Coronary artery (tissue), 2 donors: ENCODE measurements around the gene UBE2E2.

Source experiments
- DNase-seq: peaks from one replicate; pipeline ENCODE4 v3.0.0-alpha.2; 2017; ENCODE audit warnings: low spot score
- H3K27ac ChIP-seq, 2 donors: fragments of 200-600 bp; sonication (generic); one replicate each; pipeline ENCODE4 v1.5.1; 2016 to 2019
- H3K4me3 ChIP-seq: fragments of 200-600 bp; sonication (generic); 2 replicates; pipeline ENCODE4 v1.5.1; 2016; ENCODE audit warnings: mild to moderate bottlenecking, moderate library complexity
- TF ChIP-seq, protein P1 (sequence below): fragments of 200-600 bp; sonication (generic); IDR thresholded peaks from one replicate; pipeline ENCODE4 v1.5.1; 2019; ENCODE audit warnings: antibody characterized with exemption

Gene UBE2E2

DNA sequence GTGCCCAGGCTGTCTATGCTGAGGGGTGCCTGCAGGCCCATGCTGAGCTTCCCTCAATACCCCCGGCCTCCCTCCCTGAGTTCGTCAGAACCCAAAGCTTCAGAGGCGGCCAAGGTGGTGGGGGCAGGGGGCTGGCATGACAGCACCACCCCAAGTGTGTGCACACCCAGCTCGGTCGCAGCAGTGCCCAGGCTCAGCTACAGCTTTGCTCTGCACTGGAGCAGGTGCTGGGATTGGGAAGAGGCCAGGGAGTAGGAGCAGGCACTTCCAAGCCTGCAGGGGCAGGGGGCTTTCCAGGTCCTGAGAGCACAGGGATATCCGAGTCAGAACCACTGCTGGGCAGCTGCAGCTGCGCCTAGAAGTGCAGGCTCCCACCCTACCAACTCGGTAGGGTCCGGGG lies 283.9 kb downstream of the UBE2E2 start:
- TF ChIP-seq, protein P1, sequence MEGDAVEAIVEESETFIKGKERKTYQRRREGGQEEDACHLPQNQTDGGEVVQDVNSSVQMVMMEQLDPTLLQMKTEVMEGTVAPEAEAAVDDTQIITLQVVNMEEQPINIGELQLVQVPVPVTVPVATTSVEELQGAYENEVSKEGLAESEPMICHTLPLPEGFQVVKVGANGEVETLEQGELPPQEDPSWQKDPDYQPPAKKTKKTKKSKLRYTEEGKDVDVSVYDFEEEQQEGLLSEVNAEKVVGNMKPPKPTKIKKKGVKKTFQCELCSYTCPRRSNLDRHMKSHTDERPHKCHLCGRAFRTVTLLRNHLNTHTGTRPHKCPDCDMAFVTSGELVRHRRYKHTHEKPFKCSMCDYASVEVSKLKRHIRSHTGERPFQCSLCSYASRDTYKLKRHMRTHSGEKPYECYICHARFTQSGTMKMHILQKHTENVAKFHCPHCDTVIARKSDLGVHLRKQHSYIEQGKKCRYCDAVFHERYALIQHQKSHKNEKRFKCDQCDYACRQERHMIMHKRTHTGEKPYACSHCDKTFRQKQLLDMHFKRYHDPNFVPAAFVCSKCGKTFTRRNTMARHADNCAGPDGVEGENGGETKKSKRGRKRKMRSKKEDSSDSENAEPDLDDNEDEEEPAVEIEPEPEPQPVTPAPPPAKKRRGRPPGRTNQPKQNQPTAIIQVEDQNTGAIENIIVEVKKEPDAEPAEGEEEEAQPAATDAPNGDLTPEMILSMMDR: no peak
- H3K4me3 ChIP-seq: no peak overlapping the region
- DNase-seq: no peak
- no peak overlapping the region for H3K27ac ChIP-seq

DNA sequence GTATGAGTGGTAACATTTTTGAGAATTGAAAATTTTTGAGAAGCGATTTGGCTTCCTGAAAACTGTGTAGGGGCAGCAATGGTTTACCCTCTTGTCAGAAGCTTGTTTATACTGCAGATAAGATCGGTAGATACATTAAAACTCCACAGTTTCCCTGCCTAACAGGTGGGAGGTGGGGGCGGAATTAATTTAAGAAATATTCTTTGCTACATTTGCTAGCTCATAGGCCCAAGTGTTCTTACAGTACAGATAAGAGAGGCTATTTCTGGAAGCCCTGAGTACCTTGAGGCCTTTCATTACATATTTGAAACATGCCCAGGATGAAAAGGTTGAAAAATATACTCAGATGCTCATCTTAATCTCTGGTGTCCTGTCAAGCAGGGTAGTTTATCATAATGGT lies 285.5 kb downstream of the UBE2E2 start:
- Histone ChIP-seq H3K4me3 (no peak overlapping the region), H3K27ac (no peak overlapping the region)
- DNase-seq: no peak
- TF ChIP-seq, protein P1: no peak

DNA sequence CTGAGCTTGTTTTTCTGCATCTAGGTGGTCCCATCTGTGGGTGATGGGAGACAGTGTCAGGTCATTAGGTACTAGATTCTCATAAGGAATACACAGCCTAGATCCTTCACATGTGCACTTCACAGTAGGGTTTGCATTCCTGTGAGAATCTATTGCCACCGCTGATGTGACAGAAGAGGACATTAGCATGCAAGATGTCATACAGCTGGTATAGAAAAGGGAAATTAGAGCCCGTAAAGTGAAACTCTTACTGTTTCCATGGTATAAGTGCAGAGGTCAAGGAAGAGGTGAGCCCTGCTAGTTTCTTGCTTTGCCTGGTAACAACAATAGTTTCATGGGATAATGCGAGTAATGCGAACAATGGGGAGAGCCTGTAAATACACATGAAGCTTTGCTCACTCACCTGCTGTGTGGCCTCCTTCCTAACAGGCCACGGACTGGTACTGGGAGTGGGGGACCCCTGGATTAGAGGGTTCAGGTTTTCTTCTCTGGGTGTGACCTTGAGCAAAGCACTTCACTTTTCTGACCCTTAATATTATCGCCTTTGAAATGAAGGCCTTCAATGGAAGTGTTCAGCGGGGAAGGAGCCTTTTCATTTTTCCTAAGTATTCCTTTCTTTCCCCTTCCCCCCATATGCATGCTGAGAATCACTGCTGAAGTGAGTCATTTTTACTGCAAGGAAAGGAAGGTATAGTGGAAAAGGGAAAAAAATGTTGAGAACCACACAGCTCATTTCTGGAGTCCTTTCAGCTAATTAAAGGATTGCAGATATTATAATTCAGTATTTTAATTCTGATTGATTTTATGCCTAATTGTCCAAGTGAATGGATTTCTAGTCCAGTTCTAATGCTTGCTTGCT lies 286.4 kb downstream of the UBE2E2 start:
- DNase-seq: no peak
- TF ChIP-seq, protein P1: no peak
- Histone ChIP-seq H3K4me3 (no peak overlapping the region), H3K27ac (no peak overlapping the region)

DNA sequence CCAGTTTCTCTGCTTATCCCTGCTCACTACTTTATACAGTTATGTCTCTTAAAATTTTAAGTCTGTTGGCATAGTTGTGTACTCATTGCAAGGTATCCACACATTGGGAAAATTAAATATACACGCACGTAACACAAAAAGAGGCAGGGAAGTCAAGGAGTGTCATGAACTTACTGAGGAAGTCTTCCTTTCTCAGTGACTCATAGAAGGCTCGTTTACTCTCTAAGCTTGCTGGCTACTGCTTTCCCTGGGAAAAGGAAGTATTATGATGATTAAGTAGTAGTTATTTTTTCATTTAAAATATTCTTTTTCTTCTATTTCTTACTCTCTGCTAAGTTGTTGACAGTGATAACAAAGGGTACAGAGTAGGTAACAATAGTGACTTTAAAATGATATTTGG lies 287.3 kb downstream of the UBE2E2 start:
- Histone ChIP-seq H3K4me3 (no peak overlapping the region), H3K27ac (no peak overlapping the region)
- no peak for DNase-seq
- TF ChIP-seq, protein P1: no peak

DNA sequence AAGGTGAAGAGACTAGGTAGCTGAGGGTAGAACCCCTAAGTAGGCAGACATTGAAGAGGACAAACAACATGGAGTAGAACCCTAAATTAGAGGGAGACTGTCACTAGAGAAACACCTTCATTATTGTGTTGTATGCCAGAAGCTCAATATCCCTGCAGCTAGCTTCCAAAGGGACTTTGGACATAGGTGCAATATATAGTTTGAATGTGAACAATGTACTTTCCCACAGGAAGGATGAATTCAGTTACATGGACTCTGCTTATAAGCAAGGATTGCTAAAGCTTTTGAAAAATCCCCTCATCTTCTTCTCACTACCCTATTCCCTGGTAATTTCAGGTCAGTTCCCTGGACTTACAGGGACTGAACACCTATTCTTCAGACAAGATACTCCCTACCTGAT lies 288.9 kb downstream of the UBE2E2 start:
- Histone ChIP-seq H3K4me3 (no peak overlapping the region), H3K27ac (no peak overlapping the region)
- TF ChIP-seq, protein P1: no peak
- DNase-seq: no peak

DNA sequence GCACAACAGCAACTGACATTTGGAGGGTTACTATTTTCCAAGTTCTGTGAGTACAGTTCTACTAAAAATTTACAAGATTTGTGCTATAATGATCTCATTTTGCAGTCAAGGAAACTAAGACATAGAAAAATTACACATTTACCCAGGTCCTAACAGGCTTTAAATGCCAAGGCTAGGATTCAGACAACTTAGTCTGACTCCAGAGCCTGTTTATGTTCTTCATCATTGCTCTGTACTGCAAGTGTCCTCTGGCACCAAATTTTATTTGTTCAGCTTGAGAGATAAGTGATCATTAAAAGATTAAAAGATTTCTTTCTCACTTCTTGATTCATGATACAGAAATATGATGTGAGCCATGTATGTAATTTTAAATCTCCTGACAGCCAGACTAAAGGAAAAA lies 290.8 kb downstream of the UBE2E2 start:
- H3K27ac ChIP-seq: no peak overlapping the region
- TF ChIP-seq, protein P1: no peak
- no peak for DNase-seq
- no peak overlapping the region for H3K4me3 ChIP-seq

DNA sequence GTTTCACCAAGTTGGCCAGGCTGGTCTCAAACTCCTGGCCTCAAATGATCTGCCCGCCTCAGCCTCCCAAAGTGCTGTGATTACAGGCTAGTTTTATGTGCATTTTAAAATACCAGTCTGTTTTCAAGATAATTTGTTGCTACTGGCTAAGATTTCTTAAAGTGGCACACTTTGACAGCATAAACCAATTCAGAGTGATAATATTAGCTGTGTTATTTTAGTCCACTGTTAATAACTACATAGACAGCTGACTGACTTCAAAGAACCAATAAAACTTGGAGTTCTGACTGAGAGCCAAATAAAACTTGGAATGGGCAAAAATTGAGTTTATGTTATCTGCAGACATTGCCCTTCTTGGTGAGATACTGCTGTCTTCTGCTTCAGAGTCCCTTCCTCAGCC lies 291.8 kb downstream of the UBE2E2 start:
- Histone ChIP-seq H3K4me3 (no peak overlapping the region), H3K27ac (no peak overlapping the region)
- no peak for DNase-seq
- TF ChIP-seq, protein P1: no peak
